NCI-H748 treated with DMSO at 0.1 percent for 48 hours (cell line): ENCODE measurements around the gene TNFSF9.
"Not testable (repeated sequence)": the region's sequence is repeated elsewhere in the genome, so short reads cannot be mapped to it uniquely, and the experiment has no call there.

ENCODE experiments used
- DNase-seq: peaks from one replicate; lab custom pipeline; 2025; lab: John Stamatoyannopoulos, UW

The TNFSF9 gene

GRCh38 chr19:6508028-6508771, 22.6 kb upstream of the TNFSF9 start:
- DNase-seq: not testable (repeated sequence)

GRCh38 chr19:6509118-6509971, 21.5 kb upstream of the TNFSF9 start:
- DNase-seq: no peak

- DNase-seq: no peak
Measured at GRCh38 chr19:6510618-6511017, 20.2 kb upstream of the TNFSF9 start.

- no peak for DNase-seq
Measured at GRCh38 chr19:6514089-6514488, 16.7 kb upstream of the TNFSF9 start.

DNA sequence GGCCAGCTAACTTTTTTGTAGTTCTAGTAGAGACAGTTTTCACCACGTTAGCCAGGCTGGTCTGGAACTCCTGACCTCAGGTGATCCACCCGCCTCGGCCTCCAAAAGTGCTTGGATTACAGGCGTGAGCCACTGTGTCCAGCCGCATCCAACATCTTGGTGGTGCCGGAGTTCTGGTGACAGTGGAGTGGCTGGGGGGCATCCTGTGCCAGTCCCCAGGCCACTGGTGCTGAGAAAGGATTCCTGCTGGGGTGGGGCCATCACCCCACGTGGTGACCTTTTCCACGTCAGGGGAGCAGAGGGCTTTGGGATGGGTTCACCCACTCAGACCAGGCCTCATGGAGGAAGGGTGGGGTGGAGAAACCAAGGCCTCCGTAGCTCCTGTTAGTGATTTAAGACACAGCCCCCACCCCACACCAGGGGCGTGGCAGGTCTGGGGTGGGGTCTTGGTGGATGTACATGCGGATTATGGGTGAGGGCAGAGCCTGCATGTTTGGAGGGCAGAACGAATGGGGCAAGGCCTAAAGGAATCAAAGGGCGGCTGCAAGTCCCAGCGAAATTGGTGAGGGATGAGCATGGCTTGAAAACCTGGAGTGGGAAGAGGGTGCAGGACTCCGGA, 15.8 kb upstream of the TNFSF9 start:
- DNase-seq: no peak

DNA sequence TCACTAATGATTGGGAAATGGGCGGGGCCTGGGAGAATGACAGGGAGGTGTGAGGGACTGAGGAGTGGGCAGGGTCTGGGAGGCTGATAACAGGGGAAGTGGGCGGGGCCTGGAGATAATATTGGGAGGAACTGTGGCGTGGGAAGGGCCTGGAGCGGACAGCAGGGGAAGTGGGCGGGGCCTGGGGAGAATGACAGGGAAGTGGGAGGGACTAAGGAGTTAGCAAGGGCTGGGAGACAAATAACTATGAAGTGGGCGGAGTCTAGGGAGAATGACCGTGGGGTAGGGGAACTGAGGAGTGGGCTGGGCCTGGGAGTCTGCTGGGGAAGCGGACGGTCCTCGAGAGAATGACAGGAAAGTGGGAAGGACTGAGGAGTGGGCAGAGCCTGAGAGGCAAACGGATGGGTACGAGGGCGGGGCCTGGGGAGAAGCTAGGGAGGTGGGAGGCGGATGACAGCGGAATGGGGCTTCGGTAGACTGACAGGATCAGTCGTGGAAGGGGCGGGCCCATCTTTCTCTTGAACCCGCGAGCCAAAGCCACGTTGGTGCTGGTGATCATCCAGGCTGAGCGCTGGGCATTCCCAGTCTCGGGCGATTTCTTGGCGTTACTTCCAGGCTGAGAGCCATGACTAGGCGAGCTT, 14.7 kb upstream of the TNFSF9 start:
- peak; percentile 67 for DNase-seq

DNA sequence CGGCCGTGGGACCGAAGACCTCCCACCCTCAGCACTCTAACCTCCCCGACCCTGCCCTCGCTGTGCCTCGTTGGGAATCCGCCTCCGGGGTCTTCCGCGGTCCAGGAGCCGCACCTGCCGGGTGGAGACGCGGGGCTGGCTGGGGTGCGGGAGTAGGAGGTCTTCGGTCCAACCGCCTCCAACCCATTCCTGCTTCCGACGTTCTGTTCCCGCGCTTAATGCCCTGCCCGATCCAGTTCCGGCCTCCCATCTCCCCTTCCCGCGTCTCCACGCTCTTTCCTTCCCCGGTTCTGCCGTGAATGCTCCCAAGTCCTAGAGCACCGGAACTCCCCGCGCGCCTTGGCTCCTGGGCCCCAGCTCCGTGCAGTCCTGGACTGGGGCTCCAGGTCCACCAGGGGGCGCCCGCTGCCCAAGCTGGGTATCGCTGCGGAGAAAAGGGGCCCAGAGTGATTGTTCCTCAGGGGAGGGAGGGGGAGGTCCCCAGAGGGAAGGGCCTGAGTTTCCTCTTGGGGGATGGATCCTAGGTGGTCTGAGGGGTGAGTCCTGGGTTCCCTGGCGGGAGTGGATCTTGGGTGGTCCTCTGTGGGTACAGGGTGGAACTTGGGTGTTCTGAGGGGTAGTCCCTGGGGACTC, 14.1 kb upstream of the TNFSF9 start:
- DNase-seq: peak; percentile 46

DNA sequence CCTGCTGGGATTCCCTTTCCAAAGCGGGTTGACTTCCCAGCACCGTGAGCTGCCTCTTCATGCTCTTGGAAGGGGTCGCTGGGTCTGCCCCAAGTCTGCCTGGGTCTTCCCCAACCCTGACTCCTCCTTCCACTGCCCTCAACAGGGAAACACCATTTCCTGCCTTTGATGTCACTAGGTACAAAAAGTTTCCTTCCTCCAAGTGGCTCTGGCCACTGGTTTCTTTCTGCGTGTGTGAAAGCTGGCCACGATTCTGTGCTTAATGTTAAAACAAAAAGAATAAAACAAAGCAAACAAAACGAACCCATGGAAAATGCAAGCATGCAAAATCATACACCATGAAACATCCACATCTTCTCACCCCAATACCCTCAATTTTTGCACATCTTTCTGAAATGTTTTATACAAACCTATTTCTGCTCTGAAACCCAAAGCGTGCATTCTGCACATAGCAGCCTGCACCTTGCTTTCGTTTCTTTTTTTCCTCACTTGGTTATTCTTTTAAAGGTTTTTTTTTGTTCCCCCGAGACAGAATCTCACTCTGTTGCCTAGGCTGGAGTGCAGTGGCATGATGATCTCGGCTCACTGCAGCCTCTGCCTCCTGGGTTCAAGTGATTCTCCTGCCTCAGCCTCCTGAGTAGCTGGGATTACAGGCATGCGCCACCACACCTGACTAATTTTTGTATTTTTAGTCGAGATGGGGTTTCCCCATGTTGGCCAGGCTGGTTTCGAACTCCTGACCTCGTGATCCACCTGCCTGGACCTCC, 12.5 kb upstream of the TNFSF9 start:
- no peak for DNase-seq

GRCh38 chr19:6519289-6519688, 11.5 kb upstream of the TNFSF9 start:
- no peak for DNase-seq

GRCh38 chr19:6521718-6522646, 8.8 kb upstream of the TNFSF9 start:
- DNase-seq: no peak

DNA sequence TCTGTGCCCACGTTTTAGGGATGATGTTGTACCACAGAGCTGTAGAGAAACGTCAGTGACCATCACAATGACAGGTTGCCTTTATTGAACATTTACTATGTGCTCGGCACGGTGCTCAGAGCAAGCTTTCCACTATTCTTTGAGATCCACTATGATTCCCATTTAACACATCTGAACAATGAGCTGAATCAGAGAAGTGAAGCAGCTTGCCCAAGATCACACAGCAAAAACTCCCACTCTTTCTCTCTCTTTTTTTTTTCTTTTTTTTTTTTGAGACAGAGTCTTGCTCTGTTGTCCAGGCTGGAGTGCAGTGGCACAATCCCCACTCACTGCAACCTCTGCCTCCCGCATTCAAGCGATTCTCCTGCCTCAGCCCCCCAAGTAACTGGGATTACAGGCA, 8.1 kb upstream of the TNFSF9 start:
- DNase-seq: no peak

DNA sequence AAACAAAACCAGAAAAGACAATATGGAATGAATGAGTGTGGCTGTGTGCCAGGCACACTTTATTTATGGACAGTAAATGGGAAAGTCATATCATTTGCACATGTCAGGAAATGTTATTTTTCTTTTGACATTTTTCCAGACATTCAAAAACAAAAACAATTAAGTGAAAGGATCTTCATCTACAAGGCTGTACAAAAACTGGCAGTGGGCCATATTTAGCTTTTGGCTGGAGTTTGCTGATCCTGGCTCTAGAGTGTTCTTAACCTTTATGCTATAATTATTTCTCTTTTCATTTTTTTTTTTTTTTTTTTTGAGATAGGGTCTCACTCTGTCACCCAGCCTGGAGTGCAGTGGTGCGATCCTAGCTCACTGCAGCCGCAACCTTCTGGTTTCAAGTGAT, 6.5 kb upstream of the TNFSF9 start:
- DNase-seq: no peak

GRCh38 chr19:6527893-6528543, 2.8 kb upstream of the TNFSF9 start:
- DNase-seq: no peak

DNA sequence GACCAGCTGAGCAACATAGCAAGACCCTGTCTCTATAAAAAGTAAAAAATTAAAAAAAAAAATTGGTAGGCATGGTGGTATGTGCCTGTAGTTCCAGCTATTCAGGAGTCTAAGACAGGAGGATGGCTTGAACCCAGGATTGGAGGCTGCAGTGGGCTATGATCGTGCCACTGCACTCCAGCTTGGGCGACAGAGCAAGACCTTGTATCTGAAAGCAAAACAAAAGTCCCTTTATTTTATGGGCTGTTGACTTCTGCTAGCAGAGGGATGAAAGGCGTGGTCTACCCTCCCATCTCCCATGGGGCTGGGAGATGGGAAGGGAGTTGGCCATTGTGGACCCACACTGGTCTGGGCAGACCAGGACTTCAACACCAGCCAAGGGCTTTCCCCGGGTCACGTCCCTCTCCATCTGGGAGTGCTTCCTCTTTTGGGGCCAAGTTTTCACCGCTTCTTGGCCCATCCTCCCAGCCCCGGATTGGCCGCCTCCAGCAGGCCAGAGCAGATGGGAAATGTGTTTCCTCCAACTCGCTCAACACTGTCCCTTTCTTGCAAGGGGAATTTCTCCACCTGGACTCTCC, 2.2 kb upstream of the TNFSF9 start:
- DNase-seq: no peak

GRCh38 chr19:6529351-6529750, 1.5 kb upstream of the TNFSF9 start:
- no peak for DNase-seq

- DNase-seq: no peak
Measured at GRCh38 chr19:6529937-6530385, 865 bp upstream of the TNFSF9 start.

DNA sequence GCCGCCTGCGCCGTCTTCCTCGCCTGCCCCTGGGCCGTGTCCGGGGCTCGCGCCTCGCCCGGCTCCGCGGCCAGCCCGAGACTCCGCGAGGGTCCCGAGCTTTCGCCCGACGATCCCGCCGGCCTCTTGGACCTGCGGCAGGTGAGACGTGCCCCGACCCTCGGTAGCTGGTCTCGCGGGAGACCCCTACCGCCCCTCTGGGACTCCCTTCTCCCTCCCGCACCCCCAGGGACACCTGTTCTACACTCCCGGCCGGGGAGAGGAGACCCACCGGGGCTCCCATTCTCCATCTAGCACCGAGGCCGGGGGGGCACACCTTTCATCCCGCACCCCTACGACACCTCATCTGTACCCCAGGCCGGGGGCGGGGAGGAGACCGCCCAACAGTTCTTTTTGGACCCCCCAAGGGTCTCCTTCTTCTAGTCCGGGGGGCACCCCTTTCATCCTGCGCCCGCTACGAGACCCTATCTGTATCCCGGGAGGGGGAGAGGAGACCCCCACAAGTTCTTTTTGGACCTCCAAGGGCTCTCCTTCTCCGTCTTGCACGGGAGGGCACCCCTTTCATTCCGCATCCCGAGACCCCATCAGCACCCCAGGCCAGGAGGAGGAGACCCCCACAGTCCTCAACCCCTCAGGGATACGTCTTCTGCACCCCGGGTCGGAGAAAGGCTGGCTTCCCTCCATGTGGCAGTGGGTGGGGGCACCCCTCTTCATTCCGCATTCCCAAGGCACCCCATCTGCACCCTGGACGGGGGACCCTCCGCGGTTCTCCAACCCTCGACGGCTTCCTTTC, 533 bp downstream of the TNFSF9 start:
- no peak for DNase-seq

- DNase-seq: no peak
Measured at GRCh38 chr19:6531956-6532243, 1.1 kb downstream of the TNFSF9 start.
